Liver (tissue), 9 donors: ENCODE data around the gene GOLGA5. TPM values are rescaled to one million over a fixed set of nuclear protein-coding genes. Genes with fewer than 3 reads are reported as not detected.
"Not testable (repeated sequence)": the region's sequence is repeated elsewhere in the genome, so short reads cannot be mapped to it uniquely, and the experiment has no call there.

ENCODE experiments used
- DNase-seq: peaks from one replicate; pipeline ENCODE4 v3.0.0-alpha.2; 2017; ENCODE audit warnings: low spot score
- H3K27ac ChIP-seq, 2 donors: one replicate each; pipeline ENCODE4 v1.7.0; 2013; ENCODE audit warnings: inconsistent platforms in 2 of 2, low read length in 2 of 2, control low read depth in 1 of 2, low read depth in 1 of 2, mild to moderate bottlenecking in 1 of 2
- H3K27me3 ChIP-seq, 4 donors: one replicate each; pipeline versions ENCODE4 v1.6.1 to v1.7.0; 2013; ENCODE audit warnings: low read length in 3 of 4, inconsistent platforms in 1 of 4, mild to moderate bottlenecking in 1 of 4, moderate library complexity in 1 of 4; ENCODE audit not compliant: control insufficient read depth in 4 of 4, insufficient read depth in 4 of 4
- H3K36me3 ChIP-seq, 4 donors: one replicate each; pipeline versions ENCODE4 v1.6.1 to v1.7.0; 2013; ENCODE audit warnings: low read length in 3 of 4, mild to moderate bottlenecking in 3 of 4, low read depth in 1 of 4, moderate library complexity in 1 of 4; ENCODE audit not compliant: control insufficient read depth in 4 of 4, insufficient read depth in 3 of 4
- H3K4me1 ChIP-seq, 4 donors: one replicate each; pipeline versions ENCODE4 v1.6.1 to v1.7.0; 2013; ENCODE audit warnings: low read length in 3 of 4, mild to moderate bottlenecking in 3 of 4, moderate library complexity in 1 of 4; ENCODE audit not compliant: control insufficient read depth in 4 of 4, insufficient read depth in 4 of 4
- H3K4me3 ChIP-seq, 3 donors: one replicate each; pipeline versions ENCODE4 v1.6.1 to v1.7.0; 2013; ENCODE audit warnings: low read length in 3 of 3, control low read depth in 1 of 3, low read depth in 1 of 3, mild to moderate bottlenecking in 1 of 3
- H3K9ac ChIP-seq, 2 donors: one replicate each; pipeline ENCODE4 v1.7.0; 2013; ENCODE audit warnings: low read length in 2 of 2, mild to moderate bottlenecking in 2 of 2, moderate library complexity in 2 of 2, control low read depth in 1 of 2, low read depth in 1 of 2
- H3K9me3 ChIP-seq, 4 donors: one replicate each; pipeline versions ENCODE4 v1.6.1 to v1.7.0; 2013; ENCODE audit warnings: low read length in 3 of 4; ENCODE audit not compliant: control insufficient read depth in 4 of 4
- HNF4A ChIP-seq, 2 donors: conservative IDR thresholded peaks; 2 replicates each; pipeline ENCODE4 v1.6.1; 2016; ENCODE audit warnings: antibody characterized with exemption in 2 of 2, mild to moderate bottlenecking in 2 of 2
- HNF4G ChIP-seq: IDR thresholded peaks from 2 replicates; pipeline ENCODE4 v1.6.1; 2016; ENCODE audit warnings: antibody characterized with exemption
- JUND ChIP-seq, 2 donors: IDR thresholded peaks; 2 replicates each; pipeline ENCODE4 v1.6.1; 2016; ENCODE audit warnings: antibody characterized with exemption in 2 of 2
- NR2F2 ChIP-seq: IDR thresholded peaks from 2 replicates; pipeline ENCODE4 v1.6.1; 2016; ENCODE audit warnings: antibody characterized with exemption
- RAD21 ChIP-seq, 2 donors: IDR thresholded peaks; 2 replicates each; pipeline ENCODE4 v1.6.1; 2016; ENCODE audit warnings: antibody characterized with exemption in 2 of 2, mild to moderate bottlenecking in 2 of 2
- WGBS: extraction: QIAGEN DNeasy Blood & Tissue Kit; methylation state at CpG from one replicate; pipeline ENCODE4 v1.1.7; 2013; 5-methylcytosine and 5-hydroxymethylcytosine counted together
- polyA plus RNA-seq, 2 donors: library from polyadenylated mRNA; stranded (reverse) in 1 of 2; unstranded in 1 of 2; fragments of 200-250 nt in 1 of 2; fragments of >200 nt in 1 of 2; fragmentation: Nextera tagmentation in 1 of 2; extraction: Ambion mirVana in 1 of 2; gene quantifications; one replicate each; pipeline versions ENCODE4 v1.2.1 to v1.2.3, GENCODE V29; 2013 to 2015
- total RNA-seq, 2 donors: library from RNA; depleted of rRNA; stranded (reverse); fragments of >200 nt; gene quantifications; one replicate each; pipeline ENCODE4 v1.2.3, GENCODE V29; 2014
- TF ChIP-seq, protein P1 (sequence below): IDR thresholded peaks from 2 replicates; pipeline ENCODE4 v1.6.1; 2016; ENCODE audit warnings: antibody characterized with exemption
- TF ChIP-seq, protein P2 (sequence below): IDR thresholded peaks from 2 replicates; pipeline ENCODE4 v1.6.1; 2016; ENCODE audit warnings: antibody characterized with exemption
- donor health status: healthy.
- donor health status: healthy.
- donor health status: healthy.
- donor health status: healthy.
- donor health status: healthy.

Gene GOLGA5
- total and polyA plus RNA-seq, 4 donors: 19.2 to 39.9 (median 28.2) TPM

DNA sequence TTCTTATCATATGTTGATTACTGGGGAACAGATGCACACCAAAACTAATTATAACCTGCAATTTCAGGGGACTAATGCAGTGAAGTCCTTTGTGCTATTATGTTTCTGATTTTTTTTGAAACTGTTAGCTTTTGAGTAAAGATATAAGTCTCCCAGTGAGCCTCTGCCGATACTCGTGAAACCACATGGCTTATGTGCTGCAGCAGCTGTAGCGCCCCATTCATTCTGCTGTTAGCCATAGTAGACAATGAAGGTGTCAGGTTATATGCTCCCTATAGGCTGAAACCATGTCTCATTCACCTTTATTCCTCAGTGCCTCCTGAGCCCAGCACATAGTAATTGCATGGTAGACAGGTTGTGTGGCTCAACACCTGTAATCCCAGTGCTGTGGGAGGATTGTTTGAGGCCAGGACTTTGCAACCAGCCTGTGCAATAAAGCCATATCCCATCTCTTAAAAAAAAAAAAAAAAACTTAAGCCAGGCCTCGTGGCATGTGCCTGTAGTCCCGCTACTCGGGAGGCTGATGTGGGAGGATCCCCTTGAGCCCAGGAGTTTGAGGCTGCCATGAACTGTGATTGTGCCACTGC is 25.0 kb downstream of the GOLGA5 start:
- Histone ChIP-seq H3K9ac (no peak overlapping the region), H3K9me3 (no peaks in the 10 kb centered on the region), H3K4me1 (no peaks in the 10 kb centered on the region), H3K36me3 (peaks cover 17 to 82% (median 55%) of the 10 kb centered on the region in 4 donors), H3K27ac (no peak overlapping the region), H3K4me3 (no peak overlapping the region), H3K27me3 (no peaks in the 10 kb centered on the region)
- 94% methylated on average over 6 of the region's 6 CpGs for WGBS
- no peak for DNase-seq
- TF ChIP-seq HNF4A (conservative IDR thresholded peaks at IDR 0.05): no peak

DNA sequence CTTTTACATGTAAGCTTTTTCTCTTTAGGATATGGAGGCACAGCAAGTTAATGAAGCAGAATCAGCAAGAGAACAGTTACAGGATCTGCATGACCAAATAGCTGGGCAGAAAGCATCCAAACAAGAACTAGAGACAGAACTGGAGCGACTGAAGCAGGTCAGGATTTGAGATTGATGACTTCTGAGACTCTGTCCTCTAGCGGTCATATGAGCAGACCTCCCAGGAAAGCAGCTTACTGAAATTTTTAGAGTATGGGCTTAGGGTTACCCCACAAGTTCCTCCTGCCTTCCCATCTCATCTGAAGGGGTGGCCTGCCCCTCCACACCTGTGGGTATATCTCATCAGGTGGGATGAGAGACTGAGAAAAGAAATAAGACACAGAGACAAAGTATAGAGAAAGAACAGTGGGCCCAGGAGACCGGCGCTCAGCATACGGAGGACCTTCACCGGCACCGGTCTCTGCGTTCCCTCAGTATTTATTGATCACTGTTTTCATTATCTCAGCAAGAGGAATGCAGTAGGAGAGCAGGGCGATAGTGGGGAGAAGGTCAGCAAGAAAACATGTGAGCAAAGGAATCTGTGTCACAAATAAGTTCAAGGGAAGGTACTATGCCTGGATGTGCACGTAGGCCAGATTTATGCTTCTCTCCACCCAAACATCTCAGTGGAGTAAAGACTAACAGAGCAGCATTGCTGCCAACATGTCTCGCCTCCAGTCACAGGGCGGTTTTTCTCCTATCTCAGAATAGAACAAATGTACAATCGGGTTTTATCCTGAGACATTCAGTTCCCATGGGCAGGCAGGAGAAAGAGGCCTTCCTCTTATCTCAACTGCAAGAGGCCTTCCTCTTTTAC is 25.8 kb downstream of the GOLGA5 start:
- H3K9ac ChIP-seq, DNase-seq, H3K4me3 ChIP-seq, H3K9me3 ChIP-seq, H3K27me3 ChIP-seq, H3K4me1 ChIP-seq, H3K27ac ChIP-seq: not testable (repeated sequence)
- WGBS: 77% methylated on average over 13 of the region's 13 CpGs
- H3K36me3 ChIP-seq: peaks cover 18 to 82% (median 58%) of the 10 kb centered on the region in 4 donors

DNA sequence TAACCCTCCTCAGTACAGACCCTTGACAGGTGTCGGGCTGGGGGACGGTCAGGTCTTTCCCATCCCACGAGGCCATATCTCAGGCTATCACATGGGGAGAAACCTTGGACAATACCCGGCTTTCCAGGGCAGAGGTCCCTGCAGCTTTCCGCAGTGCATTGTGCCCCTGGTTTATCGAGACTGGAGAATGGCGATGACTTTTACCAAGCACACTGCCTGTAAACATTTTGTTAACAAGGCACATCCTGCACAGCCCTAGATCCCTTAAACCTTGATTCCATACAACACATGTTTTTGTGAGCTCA is 26.4 kb downstream of the GOLGA5 start:
- H3K4me1 ChIP-seq, H3K27ac ChIP-seq, H3K9ac ChIP-seq, DNase-seq, H3K4me3 ChIP-seq, H3K27me3 ChIP-seq, H3K9me3 ChIP-seq: not testable (repeated sequence)
- WGBS: 74% methylated on average over 7 of the region's 7 CpGs
- H3K36me3 ChIP-seq: peaks cover 17 to 81% (median 60%) of the 10 kb centered on the region in 4 donors

DNA sequence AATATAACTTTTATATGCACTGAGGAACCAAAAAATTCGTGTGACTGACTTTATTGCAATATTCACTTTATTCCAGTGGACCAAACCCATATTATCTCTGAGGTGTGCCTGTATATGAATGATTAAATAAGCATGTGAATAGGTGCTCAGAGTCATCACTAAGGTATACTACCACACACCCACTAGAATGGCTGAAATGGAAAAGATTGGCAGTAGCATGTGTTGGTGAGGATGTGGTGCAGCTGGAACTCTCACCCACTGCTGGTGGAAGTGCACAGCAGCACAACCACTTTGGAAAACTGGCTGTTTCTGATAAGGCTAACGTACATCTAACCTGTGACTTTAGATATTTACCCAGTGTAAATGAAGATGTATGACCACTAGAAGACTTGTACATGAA is 36.8 kb downstream of the GOLGA5 start:
- Histone ChIP-seq H3K4me3 (no peak overlapping the region), H3K9me3 (no peaks in the 10 kb centered on the region), H3K9ac (no peak overlapping the region), H3K27ac (no peak overlapping the region), H3K27me3 (no peaks in the 10 kb centered on the region), H3K4me1 (peaks cover 0 to 1% (median 0%) of the 10 kb centered on the region in 4 donors), H3K36me3 (peaks cover 5 to 76% (median 60%) of the 10 kb centered on the region in 4 donors)
- no peak for DNase-seq
- WGBS: 92% methylated on average over 2 of the region's 2 CpGs
- TF ChIP-seq, protein P1, sequence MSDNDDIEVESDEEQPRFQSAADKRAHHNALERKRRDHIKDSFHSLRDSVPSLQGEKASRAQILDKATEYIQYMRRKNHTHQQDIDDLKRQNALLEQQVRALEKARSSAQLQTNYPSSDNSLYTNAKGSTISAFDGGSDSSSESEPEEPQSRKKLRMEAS: no peak
- TF ChIP-seq JUND (IDR thresholded peaks at IDR 0.05) (no peak), RAD21 (IDR thresholded peaks at IDR 0.05) (no peak), HNF4G (no peak), NR2F2 (no peak)
- TF ChIP-seq, protein P2, sequence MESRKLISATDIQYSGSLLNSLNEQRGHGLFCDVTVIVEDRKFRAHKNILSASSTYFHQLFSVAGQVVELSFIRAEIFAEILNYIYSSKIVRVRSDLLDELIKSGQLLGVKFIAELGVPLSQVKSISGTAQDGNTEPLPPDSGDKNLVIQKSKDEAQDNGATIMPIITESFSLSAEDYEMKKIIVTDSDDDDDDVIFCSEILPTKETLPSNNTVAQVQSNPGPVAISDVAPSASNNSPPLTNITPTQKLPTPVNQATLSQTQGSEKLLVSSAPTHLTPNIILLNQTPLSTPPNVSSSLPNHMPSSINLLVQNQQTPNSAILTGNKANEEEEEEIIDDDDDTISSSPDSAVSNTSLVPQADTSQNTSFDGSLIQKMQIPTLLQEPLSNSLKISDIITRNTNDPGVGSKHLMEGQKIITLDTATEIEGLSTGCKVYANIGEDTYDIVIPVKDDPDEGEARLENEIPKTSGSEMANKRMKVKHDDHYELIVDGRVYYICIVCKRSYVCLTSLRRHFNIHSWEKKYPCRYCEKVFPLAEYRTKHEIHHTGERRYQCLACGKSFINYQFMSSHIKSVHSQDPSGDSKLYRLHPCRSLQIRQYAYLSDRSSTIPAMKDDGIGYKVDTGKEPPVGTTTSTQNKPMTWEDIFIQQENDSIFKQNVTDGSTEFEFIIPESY: no peak
